Measurements from ENCODE around the gene DNAJA1. TPM values are rescaled to one million over a fixed set of nuclear protein-coding genes. Genes with fewer than 3 reads are reported as not detected.
A peak's percentile ranks its signal among the peaks of the same experiment; 100 is the strongest.

DNAJA1 gene
- total and polyA plus RNA-seq, 4 experiments from 2014 or later, result 79.8 to 122 (median 82.4) TPM

GRCh38 chr9:33025572-33026342 lies 684 bp downstream of the DNAJA1 start:
- Histone ChIP-seq H3K36me3 (ENCODE audit: insufficient read depth, low read length) (peaks cover 32% of the 10 kb centered on the region), H3K9me3 (ENCODE audit: control insufficient read depth in 1 of 2, low read length in 2 of 2) (no peaks in the 10 kb centered on the region), H3K27me3 (ENCODE audit: insufficient read depth, low read length) (no peaks in the 10 kb centered on the region), H3K4me3 (ENCODE audit: low read length in 2 of 2) (peak overlapping the region; percentile 96 to 100), H3K4me1 (ENCODE audit: insufficient read depth, low read length) (peaks cover 68% of the 10 kb centered on the region), H3K27ac (ENCODE audit: low read depth, low read length) (peak overlapping the region; percentile 100)
- CTCF ChIA-PET (ENCODE audit: partially characterized antibody), result interaction anchor here (0.9 to 1.3 kb wide), 2 partner anchors 42 to 201 kb away, joined by 3 to 4 read pairs; no protein-coding TSS in a partner anchor
- H3K27ac Mint-ChIP-seq, result peak overlapping the region; percentile 94 to 98 (median 97)
- peaks cover 34 to 55% of the 10 kb centered on the region in 2 donors for H3K36me3 Mint-ChIP-seq
- intact Hi-C loops (cut with micrococcal nuclease), result loop anchor here (1.0 to 10.0 kb wide), 9 partner anchors 19 to 1962 kb away; partner anchors contain the start of genes APTX, B4GALT1, BAG1 and DNAJB5
- POLR2A ChIA-PET (ENCODE audit: partially characterized antibody), result interaction anchor here (0.7 to 4.6 kb wide), 24 partner anchors 9 to 636 kb away, joined by 3 to 50 read pairs (median 7); partner anchors contain the start of genes APTX, B4GALT1, BAG1 and CHMP5
- H3K9me3 Mint-ChIP-seq, result peaks cover 0 to 2% (median 0%) of the 10 kb centered on the region in 8 donors
- H3K4me1 Mint-ChIP-seq, result peaks cover 41 to 83% (median 66%) of the 10 kb centered on the region in 4 donors
- H3K27me3 Mint-ChIP-seq, result no peaks in the 10 kb centered on the region
- DNase-seq, result peak; percentile 84 to 89 (median 85)
- H3K4me3 Mint-ChIP-seq, result peak overlapping the region; percentile 92 to 99 (median 96)

- Histone ChIP-seq H3K4me1 (ENCODE audit: insufficient read depth, low read length) (peaks cover 75% of the 10 kb centered on the region), H3K27me3 (ENCODE audit: insufficient read depth, low read length) (no peaks in the 10 kb centered on the region), H3K27ac (ENCODE audit: low read depth, low read length) (peak overlapping the region; percentile 18), H3K36me3 (ENCODE audit: insufficient read depth, low read length) (peaks cover 59% of the 10 kb centered on the region), H3K9me3 (ENCODE audit: control insufficient read depth in 1 of 2, low read length in 2 of 2) (no peaks in the 10 kb centered on the region), H3K4me3 (ENCODE audit: low read length in 2 of 2) (no peak overlapping the region)
- Mint-ChIP-seq H3K9me3 (peaks cover 0 to 2% (median 0%) of the 10 kb centered on the region in 8 donors), H3K27ac (peak overlapping the region; percentile 4 to 98 (median 90)), H3K4me1 (peaks cover 43 to 83% (median 63%) of the 10 kb centered on the region in 4 donors), H3K36me3 (peaks cover 52 to 85% of the 10 kb centered on the region in 2 donors), H3K27me3 (no peaks in the 10 kb centered on the region), H3K4me3 (peak overlapping the region in 7 of 8 donors; percentile 6 to 82 (median 29))
- DNase-seq, result no peak
- ChIA-PET POLR2A (ENCODE audit: partially characterized antibody) (interaction anchor here (1.1 to 1.5 kb wide), 3 partner anchors 28 to 261 kb away, joined by 3 read pairs; partner anchors contain the start of genes APTX, B4GALT1 and NFX1), CTCF (ENCODE audit: partially characterized antibody) (interaction anchor here (1.1 kb wide), 1 partner anchor 43 kb away, joined by 3 read pairs; no protein-coding TSS in a partner anchor)
- intact Hi-C loops (cut with micrococcal nuclease), result loop anchor here (5.0 to 10.0 kb wide), 2 partner anchors 785 to 1958 kb away; partner anchors contain the start of genes DNAJB5 and UBE2R2
Measured at GRCh38 chr9:33029231-33029786, 4.2 kb downstream of the DNAJA1 start.

GRCh38 chr9:33030285-33030684 lies 5.2 kb downstream of the DNAJA1 start:
- Mint-ChIP-seq H3K27ac (peak overlapping the region in 2 of 7 donors; percentile 13 to 98), H3K36me3 (peaks cover 55 to 89% of the 10 kb centered on the region in 2 donors), H3K9me3 (peaks cover 0 to 2% (median 0%) of the 10 kb centered on the region in 8 donors), H3K4me3 (peak overlapping the region in 3 of 8 donors; percentile 29 to 66 (median 38)), H3K27me3 (no peaks in the 10 kb centered on the region), H3K4me1 (peaks cover 43 to 77% (median 61%) of the 10 kb centered on the region in 4 donors)
- Histone ChIP-seq H3K4me3 (ENCODE audit: low read length in 2 of 2) (no peak overlapping the region), H3K27ac (ENCODE audit: low read depth, low read length) (no peak overlapping the region), H3K9me3 (ENCODE audit: control insufficient read depth in 1 of 2, low read length in 2 of 2) (no peaks in the 10 kb centered on the region), H3K36me3 (ENCODE audit: insufficient read depth, low read length) (peaks cover 68% of the 10 kb centered on the region), H3K4me1 (ENCODE audit: insufficient read depth, low read length) (peaks cover 73% of the 10 kb centered on the region), H3K27me3 (ENCODE audit: insufficient read depth, low read length) (no peaks in the 10 kb centered on the region)
- intact Hi-C loops (cut with micrococcal nuclease), result no loop called here
- DNase-seq, result no peak
- POLR2A ChIA-PET (ENCODE audit: partially characterized antibody), result interaction anchor here (1.1 to 1.3 kb wide), 2 partner anchors 136 to 260 kb away, joined by 3 read pairs; partner anchors contain the start of genes B4GALT1 and NFX1
- CTCF ChIA-PET (ENCODE audit: partially characterized antibody), result no interaction called here

- no peaks in the 10 kb centered on the region for H3K27me3 Mint-ChIP-seq
- H3K4me3 ChIP-seq (ENCODE audit: low read length in 2 of 2), result no peak overlapping the region
- DNase-seq, result no peak
- peaks cover 77% of the 10 kb centered on the region for H3K36me3 ChIP-seq (ENCODE audit: insufficient read depth, low read length)
- no peak overlapping the region for H3K27ac ChIP-seq (ENCODE audit: low read depth, low read length)
- H3K27ac Mint-ChIP-seq, result peak overlapping the region in 5 of 7 donors; percentile 9 to 39 (median 29)
- peaks cover 34 to 67% (median 53%) of the 10 kb centered on the region in 4 donors for H3K4me1 Mint-ChIP-seq
- no peaks in the 10 kb centered on the region for H3K9me3 Mint-ChIP-seq
- H3K9me3 ChIP-seq (ENCODE audit: control insufficient read depth in 1 of 2, low read length in 2 of 2), result no peaks in the 10 kb centered on the region
- H3K4me1 ChIP-seq (ENCODE audit: insufficient read depth, low read length), result peaks cover 58% of the 10 kb centered on the region
- H3K27me3 ChIP-seq (ENCODE audit: insufficient read depth, low read length), result no peaks in the 10 kb centered on the region
- ChIA-PET POLR2A (ENCODE audit: partially characterized antibody) (no interaction called here), CTCF (ENCODE audit: partially characterized antibody) (no interaction called here)
- intact Hi-C loops (cut with micrococcal nuclease), result no loop called here
- peaks cover 55 to 92% of the 10 kb centered on the region in 2 donors for H3K36me3 Mint-ChIP-seq
- H3K4me3 Mint-ChIP-seq, result no peak overlapping the region
Measured at GRCh38 chr9:33032292-33032691, 7.2 kb downstream of the DNAJA1 start.

GRCh38 chr9:33032865-33033264 lies 7.8 kb downstream of the DNAJA1 start:
- H3K4me1 Mint-ChIP-seq, result peaks cover 34 to 66% (median 50%) of the 10 kb centered on the region in 4 donors
- Histone ChIP-seq H3K27ac (ENCODE audit: low read depth, low read length) (no peak overlapping the region), H3K4me3 (ENCODE audit: low read length in 2 of 2) (no peak overlapping the region), H3K27me3 (ENCODE audit: insufficient read depth, low read length) (no peaks in the 10 kb centered on the region), H3K4me1 (ENCODE audit: insufficient read depth, low read length) (peaks cover 52% of the 10 kb centered on the region), H3K36me3 (ENCODE audit: insufficient read depth, low read length) (peaks cover 76% of the 10 kb centered on the region), H3K9me3 (ENCODE audit: control insufficient read depth in 1 of 2, low read length in 2 of 2) (no peaks in the 10 kb centered on the region)
- peaks cover 54 to 92% of the 10 kb centered on the region in 2 donors for H3K36me3 Mint-ChIP-seq
- no peak for DNase-seq
- no peaks in the 10 kb centered on the region for H3K9me3 Mint-ChIP-seq
- peak overlapping the region in 5 of 7 donors; percentile 0 to 29 (median 9) for H3K27ac Mint-ChIP-seq
- H3K4me3 Mint-ChIP-seq, result no peak overlapping the region
- intact Hi-C loops (cut with micrococcal nuclease), result no loop called here
- H3K27me3 Mint-ChIP-seq, result no peaks in the 10 kb centered on the region
- POLR2A ChIA-PET (ENCODE audit: partially characterized antibody), result interaction anchor here (3.0 kb wide), 1 partner anchor 7 kb away, joined by 30 read pairs; the partner anchor contains the start of gene DNAJA1
- CTCF ChIA-PET (ENCODE audit: partially characterized antibody), result no interaction called here

GRCh38 chr9:33040792-33041431 lies 15.8 kb downstream of the DNAJA1 start:
- ChIA-PET POLR2A (ENCODE audit: partially characterized antibody) (interaction anchor here (5.5 kb wide), 1 partner anchor 15 kb away, joined by 47 read pairs; the partner anchor contains the start of gene DNAJA1), CTCF (ENCODE audit: partially characterized antibody) (interaction anchor here (0.8 kb wide), 1 partner anchor 13 kb away, joined by 3 read pairs; no protein-coding TSS in a partner anchor)
- Mint-ChIP-seq H3K9me3 (peaks cover 0 to 4% (median 0%) of the 10 kb centered on the region in 8 donors), H3K36me3 (peaks cover 20 to 45% of the 10 kb centered on the region in 2 donors), H3K4me1 (peaks cover 12 to 28% (median 20%) of the 10 kb centered on the region in 4 donors), H3K27me3 (no peaks in the 10 kb centered on the region), H3K27ac (peak overlapping the region in 4 of 7 donors; percentile 29 to 74 (median 62)), H3K4me3 (no peak overlapping the region)
- H3K9me3 ChIP-seq (ENCODE audit: control insufficient read depth in 1 of 2, low read length in 2 of 2), result no peaks in the 10 kb centered on the region
- H3K4me1 ChIP-seq (ENCODE audit: insufficient read depth, low read length), result peaks cover 8% of the 10 kb centered on the region
- no peak for DNase-seq
- H3K27me3 ChIP-seq (ENCODE audit: insufficient read depth, low read length), result no peaks in the 10 kb centered on the region
- no peak overlapping the region for H3K27ac ChIP-seq (ENCODE audit: low read depth, low read length)
- H3K4me3 ChIP-seq (ENCODE audit: low read length in 2 of 2), result no peak overlapping the region
- intact Hi-C loops (cut with micrococcal nuclease), result loop anchor here (5.0 kb wide), 1 partner anchor 36 kb away; the partner anchor contains the start of gene SMU1
- H3K36me3 ChIP-seq (ENCODE audit: insufficient read depth, low read length), result peaks cover 25% of the 10 kb centered on the region

All from CD4-positive, alpha-beta memory T cell (primary cell).